Cardiac muscle cell (in vitro differentiated cells and primary cell): ENCODE data around the gene SMARCD3. TPM values are rescaled to one million over a fixed set of nuclear protein-coding genes. Genes with fewer than 3 reads are reported as not detected.

Experiments
- DNase-seq, 2 donors: peaks; one replicate each; pipeline versions ENCODE4 v3.0.0 to v3.0.0-alpha.2; 2010 to 2017; ENCODE audit warnings: low read depth in 1 of 2, low spot score in 1 of 2
- H3K27ac ChIP-seq: fragments of 200-600 bp; sonication (generic); 2 replicates; pipeline ENCODE4 v1.5.1; 2016
- H3K27me3 ChIP-seq: fragments of 200-600 bp; sonication (generic); 2 replicates; pipeline ENCODE4 v1.6.0; 2016; ENCODE audit warnings: control low read depth
- H3K36me3 ChIP-seq: fragments of 200-600 bp; sonication (generic); 2 replicates; pipeline ENCODE4 v1.5.1; 2016; ENCODE audit warnings: control low read depth
- H3K4me1 ChIP-seq: fragments of 200-600 bp; sonication (generic); 2 replicates; pipeline ENCODE4 v1.8.1; 2017; ENCODE audit warnings: low read depth, mild to moderate bottlenecking, mixed run types
- H3K4me3 ChIP-seq: fragments of 200-600 bp; sonication (generic); 2 replicates; pipeline ENCODE4 v1.5.1; 2016; ENCODE audit warnings: mild to moderate bottlenecking
- H3K9me3 ChIP-seq: fragments of 200-600 bp; sonication (generic); 2 replicates; pipeline ENCODE4 v1.5.1; 2017; ENCODE audit warnings: low read depth, mild to moderate bottlenecking, control low read depth
- CTCF ChIP-seq: IDR thresholded peaks from 2 replicates; pipeline ENCODE4 v1.5.1; 2012; ENCODE audit warnings: low read depth, mild to moderate bottlenecking, low read length
- polyA plus RNA-seq: library from polyadenylated mRNA; unstranded; fragments of >200 nt; fragmentation: Nextera tagmentation; extraction: Ambion mirVana; gene quantifications from 2 replicates; pipeline ENCODE4 v1.2.1, GENCODE V29; 2016
- total RNA-seq: library from RNA; depleted of rRNA; stranded (reverse); fragments of >200 nt; gene quantifications from 2 replicates; pipeline ENCODE4 v1.2.3, GENCODE V29; 2016

The SMARCD3 gene
- total and polyA plus RNA-seq, 2 experiments from 2014 or later = 180 to 237 TPM

- no peak for TF ChIP-seq CTCF
- DNase-seq = peak in 1 of 2 donors; percentile 26
- peaks cover 46% of the 10 kb centered on the region for H3K4me1 ChIP-seq
Observed at GRCh38 chr7:151246851-151247580, 1.5 kb downstream of the SMARCD3 start.

GRCh38 chr7:151246102-151246850 lies 2.2 kb downstream of the SMARCD3 start:
- TF ChIP-seq CTCF = no peak
- Histone ChIP-seq H3K27me3 (no peaks in the 10 kb centered on the region), H3K36me3 (peaks cover 21% of the 10 kb centered on the region), H3K4me3 (peak overlapping the region; percentile 100), H3K27ac (peak overlapping the region; percentile 99), H3K9me3 (no peaks in the 10 kb centered on the region), H3K4me1 (peaks cover 45% of the 10 kb centered on the region)
- DNase-seq = peak in 1 of 2 donors; percentile 5

More at GRCh38 chr7:151246851-151247580, 1.5 kb downstream of the SMARCD3 start:
- Histone ChIP-seq H3K9me3 (no peaks in the 10 kb centered on the region), H3K27me3 (no peaks in the 10 kb centered on the region), H3K4me3 (peak overlapping the region; percentile 100), H3K27ac (peak overlapping the region; percentile 99), H3K36me3 (peaks cover 14% of the 10 kb centered on the region)

GRCh38 chr7:151245360-151246101 lies 3.0 kb downstream of the SMARCD3 start:
- Histone ChIP-seq H3K27ac (peak overlapping the region; percentile 99), H3K4me3 (peak overlapping the region; percentile 31), H3K4me1 (peaks cover 38% of the 10 kb centered on the region), H3K36me3 (peaks cover 28% of the 10 kb centered on the region), H3K27me3 (no peaks in the 10 kb centered on the region), H3K9me3 (no peaks in the 10 kb centered on the region)
- peak; percentile 32 for TF ChIP-seq CTCF
- peak in 1 of 2 donors; percentile 81 for DNase-seq

GRCh38 chr7:151244841-151245346 lies 3.6 kb downstream of the SMARCD3 start:
- Histone ChIP-seq H3K27ac (peak overlapping the region; percentile 99), H3K36me3 (peaks cover 31% of the 10 kb centered on the region), H3K27me3 (no peaks in the 10 kb centered on the region), H3K9me3 (no peaks in the 10 kb centered on the region), H3K4me1 (peaks cover 31% of the 10 kb centered on the region), H3K4me3 (peak overlapping the region; percentile 31)
- TF ChIP-seq CTCF = no peak
- peak in 1 of 2 donors; percentile 3 for DNase-seq

GRCh38 chr7:151244196-151244840 lies 4.2 kb downstream of the SMARCD3 start:
- H3K4me3 ChIP-seq = no peak overlapping the region

More at GRCh38 chr7:151244196-151244840, 4.2 kb downstream of the SMARCD3 start:
- Histone ChIP-seq H3K27me3 (no peaks in the 10 kb centered on the region), H3K36me3 (peaks cover 32% of the 10 kb centered on the region), H3K27ac (no peak overlapping the region), H3K4me1 (peaks cover 26% of the 10 kb centered on the region), H3K9me3 (no peaks in the 10 kb centered on the region)
- DNase-seq = peak; percentile 64 to 66
- peak; percentile 95 for TF ChIP-seq CTCF
